Endodermal cell (in vitro differentiated cells): ENCODE results near the gene LGALS4. TPM values are rescaled to one million over a fixed set of nuclear protein-coding genes. Genes with fewer than 3 reads are reported as not detected.
"Not testable (repeated sequence)": the region's sequence is repeated elsewhere in the genome, so short reads cannot be mapped to it uniquely, and the experiment has no call there.

ENCODE experiments used
- DNase-seq: peaks from one replicate; pipeline ENCODE4 v3.0.0-alpha.2; 2017
- H3K27ac ChIP-seq: 2 replicates; pipeline ENCODE4 v1.5.1; 2013; ENCODE audit warnings: mild to moderate bottlenecking, low read depth, low read length, moderate library complexity
- H3K27me3 ChIP-seq: 2 replicates; pipeline ENCODE4 v1.6.1; 2013; ENCODE audit warnings: mild to moderate bottlenecking, low read length, moderate library complexity; ENCODE audit not compliant: insufficient read depth, control insufficient read depth, poor library complexity, severe bottlenecking
- H3K36me3 ChIP-seq: 2 replicates; pipeline ENCODE4 v1.7.0; 2013; ENCODE audit warnings: mild to moderate bottlenecking, low read length, moderate library complexity; ENCODE audit not compliant: control insufficient read depth, insufficient read depth
- H3K4me1 ChIP-seq: one replicate; pipeline ENCODE4 v1.7.0; 2013; ENCODE audit warnings: low read length; ENCODE audit not compliant: control insufficient read depth, insufficient read depth
- H3K4me3 ChIP-seq: 2 replicates; pipeline ENCODE4 v1.5.1; 2013; ENCODE audit warnings: mild to moderate bottlenecking, low read length, moderate library complexity
- H3K9ac ChIP-seq: 2 replicates; pipeline ENCODE4 v1.6.1; 2013; ENCODE audit warnings: mild to moderate bottlenecking, low read length, moderate library complexity; ENCODE audit not compliant: poor library complexity, severe bottlenecking; ENCODE audit errors: extremely low read depth
- H3K9me3 ChIP-seq: 2 replicates; pipeline ENCODE4 v1.6.1; 2013; ENCODE audit warnings: mild to moderate bottlenecking, low read length, moderate library complexity; ENCODE audit not compliant: control insufficient read depth
- H3K27ac Mint-ChIP-seq: 2 replicates; pipeline ENCODE4 v1.8.0; 2020; ENCODE audit warnings: mixed read lengths
- H3K27me3 Mint-ChIP-seq: 2 replicates; pipeline ENCODE4 v1.8.0; 2021; ENCODE audit warnings: mild to moderate bottlenecking, mixed read lengths; ENCODE audit not compliant: insufficient read depth
- H3K36me3 Mint-ChIP-seq: 2 replicates; pipeline ENCODE4 v1.8.0; 2020; ENCODE audit warnings: low read depth, mixed read lengths
- H3K4me1 Mint-ChIP-seq: 2 replicates; pipeline ENCODE4 v1.8.0; 2020; ENCODE audit warnings: mixed read lengths
- H3K4me3 Mint-ChIP-seq: 2 replicates; pipeline ENCODE4 v1.8.0; 2020; ENCODE audit warnings: mild to moderate bottlenecking, moderate library complexity, mixed read lengths
- H3K9me3 Mint-ChIP-seq: 2 replicates; pipeline ENCODE4 v1.8.0; 2020; ENCODE audit warnings: mild to moderate bottlenecking, mixed read lengths
- WGBS, 2 experiments: methylation state at CpG; one replicate each; pipeline versions ENCODE4 v1.1.5 to v1.1.7; 2013; ENCODE audit warnings: missing lambda C conversion rate in 2 of 2, mixed read lengths in 1 of 2; ENCODE audit not compliant: insufficient coverage in 1 of 2, insufficient read length in 1 of 2; 5-methylcytosine and 5-hydroxymethylcytosine counted together
- total RNA-seq, 2 donors: library from RNA; stranded (reverse); fragmentation: NEBNext Ultra II Directional in 1 of 2; extraction: Animal tissue kit (Norgen Biotek cat#: 25700) in 1 of 2; gene quantifications; 2 replicates in 1 of 2; 3 replicates in 1 of 2; pipeline ENCODE4 v1.2.1, GENCODE V29; 2021
- TF ChIP-seq, protein P1 (sequence below): fragments of 200-600 bp; sonication (generic); conservative IDR thresholded peaks from 2 replicates; pipeline ENCODE4 v1.5.0; 2021; ENCODE audit warnings: antibody characterized with exemption, mild to moderate bottlenecking

Gene LGALS4
- total RNA-seq, 2 donors from 2014 or later = 0.49 to 0.84 TPM

GRCh38 chr19:38808741-38809140 lies 4.0 kb downstream of the LGALS4 start:
- H3K4me1 ChIP-seq = no peaks in the 10 kb centered on the region
- DNase-seq = no peak
- Mint-ChIP-seq H3K4me3 (no peak overlapping the region), H3K4me1 (peaks cover 4% of the 10 kb centered on the region), H3K36me3 (no peaks in the 10 kb centered on the region), H3K9me3 (peaks cover 11% of the 10 kb centered on the region), H3K27me3 (peaks cover 2% of the 10 kb centered on the region), H3K27ac (no peak overlapping the region)
- no peak overlapping the region for H3K4me3 ChIP-seq
- no peak overlapping the region for H3K9ac ChIP-seq
- TF ChIP-seq, protein P1, sequence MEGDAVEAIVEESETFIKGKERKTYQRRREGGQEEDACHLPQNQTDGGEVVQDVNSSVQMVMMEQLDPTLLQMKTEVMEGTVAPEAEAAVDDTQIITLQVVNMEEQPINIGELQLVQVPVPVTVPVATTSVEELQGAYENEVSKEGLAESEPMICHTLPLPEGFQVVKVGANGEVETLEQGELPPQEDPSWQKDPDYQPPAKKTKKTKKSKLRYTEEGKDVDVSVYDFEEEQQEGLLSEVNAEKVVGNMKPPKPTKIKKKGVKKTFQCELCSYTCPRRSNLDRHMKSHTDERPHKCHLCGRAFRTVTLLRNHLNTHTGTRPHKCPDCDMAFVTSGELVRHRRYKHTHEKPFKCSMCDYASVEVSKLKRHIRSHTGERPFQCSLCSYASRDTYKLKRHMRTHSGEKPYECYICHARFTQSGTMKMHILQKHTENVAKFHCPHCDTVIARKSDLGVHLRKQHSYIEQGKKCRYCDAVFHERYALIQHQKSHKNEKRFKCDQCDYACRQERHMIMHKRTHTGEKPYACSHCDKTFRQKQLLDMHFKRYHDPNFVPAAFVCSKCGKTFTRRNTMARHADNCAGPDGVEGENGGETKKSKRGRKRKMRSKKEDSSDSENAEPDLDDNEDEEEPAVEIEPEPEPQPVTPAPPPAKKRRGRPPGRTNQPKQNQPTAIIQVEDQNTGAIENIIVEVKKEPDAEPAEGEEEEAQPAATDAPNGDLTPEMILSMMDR = no peak
- 93 to 95% methylated on average over 10 to 17 of the region's 17 CpGs for WGBS, 2 experiments
- no peaks in the 10 kb centered on the region for H3K9me3 ChIP-seq
- no peaks in the 10 kb centered on the region for H3K36me3 ChIP-seq
- no peaks in the 10 kb centered on the region for H3K27me3 ChIP-seq
- no peak overlapping the region for H3K27ac ChIP-seq

DNA sequence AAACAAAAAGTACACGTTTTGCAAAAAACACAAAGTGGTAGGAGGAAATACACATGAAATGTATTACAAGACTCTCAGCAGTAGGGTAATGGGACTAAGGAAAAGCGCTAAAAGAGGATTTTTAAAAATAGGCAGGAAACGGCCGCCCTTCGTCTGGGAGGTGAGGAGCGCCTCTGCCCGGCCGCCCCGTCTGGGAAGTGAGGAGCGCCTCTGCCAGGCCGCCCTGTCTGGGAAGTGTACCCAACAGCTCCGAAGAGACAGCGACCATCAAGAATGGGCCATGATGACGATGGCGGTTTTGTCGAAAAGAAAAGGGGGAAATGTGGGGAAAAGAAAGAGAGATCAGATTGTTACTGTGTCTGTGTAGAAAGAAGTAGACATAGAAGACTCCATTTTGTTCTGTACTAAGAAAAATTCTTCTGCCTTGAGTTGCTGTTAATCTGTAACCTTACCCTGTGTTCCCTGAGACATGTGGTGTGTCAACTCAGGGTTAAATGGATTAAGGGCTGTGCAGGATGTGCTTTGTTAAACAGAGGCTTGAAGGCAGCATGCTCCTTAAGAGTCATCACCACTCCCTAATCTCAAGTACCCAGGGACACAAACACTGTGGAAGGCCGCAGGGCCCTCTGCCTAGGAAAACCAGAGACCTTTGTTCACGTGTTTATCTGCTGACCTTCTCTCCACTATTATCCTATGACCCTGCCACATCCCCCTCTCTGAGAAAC lies 5.2 kb downstream of the LGALS4 start:
- not testable (repeated sequence) for H3K9me3 ChIP-seq, H3K27ac ChIP-seq, H3K4me1 ChIP-seq, H3K9ac ChIP-seq, H3K4me3 ChIP-seq, DNase-seq, H3K4me3 Mint-ChIP-seq, H3K27me3 ChIP-seq, H3K27me3 Mint-ChIP-seq, H3K4me1 Mint-ChIP-seq, H3K36me3 ChIP-seq, H3K36me3 Mint-ChIP-seq
- Mint-ChIP-seq H3K9me3 (peaks cover 11% of the 10 kb centered on the region), H3K27ac (peak overlapping the region; percentile 52)
- 94 to 98% methylated on average over 5 to 10 of the region's 18 CpGs for WGBS, 2 experiments

GRCh38 chr19:38806371-38806770 lies 6.4 kb downstream of the LGALS4 start:
- no peaks in the 10 kb centered on the region for H3K9me3 ChIP-seq
- peaks cover 8% of the 10 kb centered on the region for H3K27me3 Mint-ChIP-seq
- no peak overlapping the region for H3K4me3 Mint-ChIP-seq
- no peaks in the 10 kb centered on the region for H3K36me3 ChIP-seq
- DNase-seq = no peak
- no peaks in the 10 kb centered on the region for H3K36me3 Mint-ChIP-seq
- H3K4me1 ChIP-seq = no peaks in the 10 kb centered on the region
- H3K4me1 Mint-ChIP-seq = peaks cover 4% of the 10 kb centered on the region
- H3K9me3 Mint-ChIP-seq = peaks cover 11% of the 10 kb centered on the region
- no peak overlapping the region for H3K27ac Mint-ChIP-seq
- TF ChIP-seq, protein P1 = no peak
- H3K4me3 ChIP-seq = no peak overlapping the region
- no peak overlapping the region for H3K27ac ChIP-seq
- H3K9ac ChIP-seq = no peak overlapping the region
- WGBS, 2 experiments = 95 to 100% methylated on average over 5 to 6 of the region's 6 CpGs
- H3K27me3 ChIP-seq = no peaks in the 10 kb centered on the region
